Astrocyte of the cerebellum (primary cell): ENCODE measurements around the gene SYNE4.

Experiments
- DNase-seq: peaks from one replicate; pipeline ENCODE4 v3.0.0-alpha.2; 2011; ENCODE audit warnings: low read depth
- H3K4me3 ChIP-seq: 2 replicates; pipeline ENCODE4 v1.5.1; 2011; ENCODE audit warnings: mild to moderate bottlenecking, low read depth, low read length, moderate library complexity
- in situ Hi-C: cut with HindIII; loops from 2 replicates; pipeline ENCODE4 v1.10.0; 2017; ENCODE audit warnings: low sequenced_read_pairs
- TF ChIP-seq, protein P1 (sequence below): IDR thresholded peaks from 2 replicates; pipeline ENCODE4 v1.5.1; 2012; ENCODE audit warnings: low read length, low read depth, moderate library complexity, mild to moderate bottlenecking; ENCODE audit errors: missing control alignments

Gene SYNE4

DNA sequence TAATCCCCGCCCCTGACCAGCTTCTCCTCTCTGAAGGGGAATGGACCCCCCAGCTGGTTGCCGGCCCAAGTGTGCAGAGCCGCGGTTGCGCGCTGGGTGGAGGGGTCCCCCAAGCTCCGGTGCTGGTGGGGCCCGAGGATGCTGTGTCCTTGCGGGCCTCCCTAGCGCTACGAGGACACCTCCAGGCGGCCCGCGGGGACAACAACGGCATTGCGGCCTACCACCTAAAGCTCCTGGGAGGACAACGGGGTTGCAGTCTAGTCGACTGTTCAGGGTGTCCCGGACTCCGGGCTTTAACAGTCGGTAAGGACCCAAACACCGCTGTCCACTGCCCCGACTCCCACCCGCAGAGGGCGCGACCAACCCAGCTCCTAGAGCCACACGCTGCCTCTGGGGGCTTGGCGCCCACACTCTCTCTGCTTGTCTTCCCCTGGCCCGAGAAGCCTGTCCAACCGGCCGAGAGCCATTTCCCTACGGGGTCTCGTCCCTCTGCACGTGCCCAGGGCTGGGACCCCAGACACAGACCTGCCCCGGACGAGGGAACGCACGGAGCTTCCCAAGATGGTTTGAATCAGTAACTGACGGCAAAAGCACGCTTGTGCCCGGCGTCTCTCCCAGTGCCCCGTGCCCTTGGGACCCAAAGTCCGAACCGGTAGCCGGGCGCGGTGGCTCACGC lies 14.6 kb downstream of the SYNE4 start:
- TF ChIP-seq, protein P1, sequence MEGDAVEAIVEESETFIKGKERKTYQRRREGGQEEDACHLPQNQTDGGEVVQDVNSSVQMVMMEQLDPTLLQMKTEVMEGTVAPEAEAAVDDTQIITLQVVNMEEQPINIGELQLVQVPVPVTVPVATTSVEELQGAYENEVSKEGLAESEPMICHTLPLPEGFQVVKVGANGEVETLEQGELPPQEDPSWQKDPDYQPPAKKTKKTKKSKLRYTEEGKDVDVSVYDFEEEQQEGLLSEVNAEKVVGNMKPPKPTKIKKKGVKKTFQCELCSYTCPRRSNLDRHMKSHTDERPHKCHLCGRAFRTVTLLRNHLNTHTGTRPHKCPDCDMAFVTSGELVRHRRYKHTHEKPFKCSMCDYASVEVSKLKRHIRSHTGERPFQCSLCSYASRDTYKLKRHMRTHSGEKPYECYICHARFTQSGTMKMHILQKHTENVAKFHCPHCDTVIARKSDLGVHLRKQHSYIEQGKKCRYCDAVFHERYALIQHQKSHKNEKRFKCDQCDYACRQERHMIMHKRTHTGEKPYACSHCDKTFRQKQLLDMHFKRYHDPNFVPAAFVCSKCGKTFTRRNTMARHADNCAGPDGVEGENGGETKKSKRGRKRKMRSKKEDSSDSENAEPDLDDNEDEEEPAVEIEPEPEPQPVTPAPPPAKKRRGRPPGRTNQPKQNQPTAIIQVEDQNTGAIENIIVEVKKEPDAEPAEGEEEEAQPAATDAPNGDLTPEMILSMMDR, result no peak
- in situ Hi-C loops, result no loop called here
- no peak for DNase-seq
- peak overlapping the region; percentile 68 for H3K4me3 ChIP-seq

DNA sequence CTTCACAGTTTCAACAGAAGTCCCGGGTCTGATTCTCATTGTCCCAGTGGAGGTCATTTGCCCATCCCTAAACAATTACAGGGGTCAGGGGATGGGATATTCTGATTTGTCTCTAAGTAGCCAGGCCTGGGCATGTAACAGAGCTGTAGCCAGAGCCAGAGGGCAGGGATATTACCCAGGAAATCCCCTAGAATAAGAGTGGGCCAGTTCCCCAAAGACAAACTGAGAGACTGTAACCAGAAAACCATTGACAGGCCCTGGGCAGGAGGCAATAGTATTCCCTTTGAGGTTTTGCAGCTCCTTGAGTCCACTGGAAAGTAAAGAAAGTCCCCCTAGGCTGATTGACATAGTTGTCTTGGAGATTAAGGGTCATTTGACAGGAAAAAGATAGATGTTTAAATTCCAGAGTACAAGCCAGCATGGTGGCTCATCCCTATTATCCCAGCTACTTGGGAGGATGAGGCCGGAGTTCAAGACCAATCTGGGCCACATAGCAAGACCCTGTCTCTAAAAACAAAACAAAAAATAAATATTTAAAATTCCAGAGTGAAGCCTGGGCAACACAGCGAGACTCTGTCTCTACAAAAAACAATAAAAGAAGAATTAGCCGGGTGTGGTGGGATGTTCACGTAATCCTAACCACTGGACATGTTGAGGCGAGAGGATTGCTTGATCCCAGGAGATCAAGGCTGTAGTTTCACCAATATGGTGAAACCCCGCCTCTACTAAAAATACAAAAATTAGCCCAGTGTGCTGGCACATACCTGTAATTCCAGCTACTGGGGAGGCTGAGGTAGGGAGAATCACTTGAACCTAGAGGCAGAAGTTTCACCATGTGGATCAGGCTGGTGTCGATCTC lies 15.5 kb downstream of the SYNE4 start:
- DNase-seq, result no peak
- no peak overlapping the region for H3K4me3 ChIP-seq
- TF ChIP-seq, protein P1, result no peak
- in situ Hi-C loops, result no loop called here

DNA sequence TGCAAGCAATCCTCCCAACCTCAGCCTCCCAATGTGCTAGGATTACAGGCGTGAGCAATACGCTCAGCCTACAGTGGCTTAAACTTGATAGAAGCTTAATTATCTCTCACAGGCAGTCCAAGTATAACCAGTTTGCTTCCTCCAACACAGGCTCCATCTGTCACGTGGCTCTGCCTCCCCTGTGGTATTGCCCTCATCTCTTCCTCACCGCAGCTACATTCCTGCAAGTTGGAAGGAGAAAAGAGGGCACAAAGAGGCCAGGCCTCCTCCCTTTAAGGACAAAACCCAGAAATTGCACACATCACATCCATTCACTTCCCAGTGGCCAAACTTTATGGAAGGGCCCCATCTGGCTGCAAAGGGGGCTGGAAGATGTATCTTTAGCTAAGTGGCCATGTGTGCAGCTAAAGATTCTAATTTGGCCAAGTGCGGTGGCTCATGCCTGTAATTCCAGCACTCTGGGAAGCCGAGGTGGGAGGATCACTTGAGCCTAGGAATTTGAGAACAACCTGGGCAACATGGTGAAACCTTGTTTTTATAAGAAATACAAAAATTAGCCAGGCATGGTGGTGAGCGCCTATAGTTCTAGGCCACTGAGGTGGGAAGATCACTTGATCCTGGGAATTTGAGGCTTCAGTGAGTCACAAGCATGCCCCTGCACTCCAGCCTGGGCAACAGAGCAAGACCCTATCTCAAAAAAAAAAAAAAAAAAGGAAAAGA lies 16.7 kb downstream of the SYNE4 start:
- no peak for DNase-seq
- in situ Hi-C loops, result no loop called here
- TF ChIP-seq, protein P1, result no peak
- H3K4me3 ChIP-seq, result no peak overlapping the region

DNA sequence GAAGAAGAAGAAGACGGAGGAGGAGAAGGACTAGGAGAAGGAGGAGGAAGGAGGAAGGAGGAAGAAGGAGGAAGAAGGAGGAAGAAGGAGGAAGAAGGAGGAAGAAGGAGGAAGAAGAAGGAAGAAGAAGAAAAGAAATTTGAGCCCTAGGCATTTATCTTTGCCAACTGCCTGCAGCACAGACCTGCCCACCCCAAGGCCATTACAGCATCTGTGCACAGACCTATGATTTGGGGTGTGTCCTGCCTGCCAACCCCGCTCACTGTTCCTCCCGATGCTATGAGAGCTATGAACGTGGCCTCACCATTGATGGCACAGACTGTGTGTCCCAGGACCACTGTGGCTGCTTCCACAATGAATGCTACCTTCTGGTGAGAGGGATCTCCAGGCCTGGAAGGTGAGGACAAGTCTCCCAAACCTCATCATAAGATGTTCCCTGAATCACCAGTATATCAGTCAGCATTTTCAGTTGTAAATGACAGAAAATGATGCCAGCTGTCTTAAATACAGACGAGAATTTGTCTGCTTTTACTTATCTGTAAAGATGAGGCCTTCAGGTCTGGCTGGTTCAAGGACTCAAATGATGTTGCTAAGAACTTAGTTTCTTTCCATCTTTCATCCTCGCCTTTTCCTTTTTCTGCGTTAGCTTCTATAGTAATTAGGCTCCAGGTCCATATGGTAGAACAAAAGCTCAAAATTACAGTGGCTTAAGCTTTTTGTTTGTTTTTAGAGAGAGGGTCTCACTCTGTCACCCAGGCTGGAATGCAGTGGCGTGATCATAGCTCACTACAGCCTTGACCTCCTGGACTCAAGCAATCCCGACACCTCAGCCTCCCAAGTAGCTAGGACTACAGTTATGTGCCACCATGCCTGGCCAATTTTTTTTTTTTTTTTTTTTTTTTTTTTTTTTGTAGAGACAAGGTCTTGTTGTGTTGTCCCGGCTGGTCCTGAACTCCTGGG lies 17.6 kb downstream of the SYNE4 start:
- DNase-seq, result no peak
- TF ChIP-seq, protein P1, result no peak
- in situ Hi-C loops, result no loop called here
- no peak overlapping the region for H3K4me3 ChIP-seq

DNA sequence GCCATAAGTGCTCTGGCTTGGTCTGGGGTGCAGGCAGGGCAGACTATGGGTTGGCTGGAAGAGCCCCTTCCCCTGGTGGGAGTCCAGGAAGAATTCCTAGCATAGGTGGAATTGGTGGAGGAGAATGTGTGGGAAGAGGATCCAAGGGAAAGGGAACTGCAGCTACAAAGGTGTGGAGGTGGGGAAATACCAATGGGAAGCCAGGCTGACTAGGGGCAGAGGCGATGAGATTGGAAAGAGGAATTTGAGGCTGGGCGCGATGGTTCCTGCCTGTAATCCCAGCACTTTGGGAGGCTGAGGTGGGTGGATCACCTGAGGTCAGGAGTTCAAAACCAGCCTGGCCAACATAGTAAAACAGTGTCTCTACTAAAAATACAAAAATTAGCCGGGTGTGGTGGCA lies 18.5 kb downstream of the SYNE4 start:
- TF ChIP-seq, protein P1, result no peak
- H3K4me3 ChIP-seq, result no peak overlapping the region
- in situ Hi-C loops, result no loop called here
- no peak for DNase-seq
